ENCODE measurements around the gene PDS5B.

- no peak for TF ChIP-seq CTCF (IDR thresholded peaks at IDR 0.05; ENCODE audit: low read depth, low read length, poor library complexity, severe bottlenecking)
- no peak for TF ChIP-seq EZH2phosphoT487 (IDR thresholded peaks at IDR 0.05; ENCODE audit: borderline replicate concordance, low read length)
Measured at GRCh38 chr13:32609428-32609827, 23.2 kb downstream of the PDS5B start.

Data from DOHH2 (cell line).